HepG2 (cell line): ENCODE results near the gene BTBD1. TPM values are rescaled to one million over a fixed set of nuclear protein-coding genes. Genes with fewer than 3 reads are reported as not detected.
A peak's percentile ranks its signal among the peaks of the same experiment; 100 is the strongest.

Source experiments
- CHD4 ChIP-seq: fragments of 200-600 bp; sonication (generic); IDR thresholded peaks from 2 replicates; pipeline ENCODE4 v1.7.0; 2017; ENCODE audit warnings: mild to moderate bottlenecking, low read length, borderline replicate concordance
- LCORL ChIP-seq, 2 experiments: fragments of 450-650 bp in 1 of 2; sonication (generic) in 1 of 2; formaldehyde crosslinking in 1 of 2; IDR thresholded peaks; 2 replicates each; pipeline versions ENCODE4 v1.5.0 to v1.6.1; 2017 to 2020; ENCODE audit warnings: antibody characterized with exemption in 1 of 2, missing genetic modification reagents in 1 of 2
- MAF1 ChIP-seq: sonication (generic); formaldehyde crosslinking; IDR thresholded peaks from 2 replicates; pipeline ENCODE4 v1.5.0; 2020; ENCODE audit warnings: missing genetic modification reagents, borderline replicate concordance
- NFATC3 ChIP-seq: sonication (generic); formaldehyde crosslinking; IDR thresholded peaks from 2 replicates; pipeline ENCODE4 v1.5.1; 2020; ENCODE audit warnings: mild to moderate bottlenecking, missing genetic modification reagents
- PHF5A ChIP-seq: IDR thresholded peaks from one replicate; pipeline ENCODE4 v1.6.1; 2018; ENCODE audit warnings: low read depth, missing genetic modification reagents; ENCODE audit not compliant: unreplicated experiment
- PITX1 ChIP-seq: sonication (generic); formaldehyde crosslinking; IDR thresholded peaks from 2 replicates; pipeline ENCODE4 v1.5.1; 2020; ENCODE audit warnings: mild to moderate bottlenecking, missing genetic modification reagents
- RFX3 ChIP-seq: IDR thresholded peaks from 2 replicates; pipeline ENCODE4 v1.6.1; 2016; ENCODE audit warnings: missing biosample characterization, missing genetic modification reagents
- TCF7 ChIP-seq: sonication (generic); IDR thresholded peaks from 2 replicates; pipeline ENCODE4 v1.6.1; 2016; ENCODE audit warnings: antibody characterized with exemption, low read depth
- ZNF253 ChIP-seq: sonication (generic); formaldehyde crosslinking; IDR thresholded peaks from 2 replicates; pipeline ENCODE4 v1.8.0; 2022; ENCODE audit warnings: mild to moderate bottlenecking, missing genetic modification reagents, borderline replicate concordance
- ZNF501 ChIP-seq: sonication (generic); formaldehyde crosslinking; IDR thresholded peaks from 2 replicates; pipeline ENCODE4 v1.5.1; 2020; ENCODE audit warnings: mild to moderate bottlenecking, moderate library complexity, missing genetic modification reagents
- ZNF552 ChIP-seq: sonication (generic); formaldehyde crosslinking; IDR thresholded peaks from 2 replicates; pipeline ENCODE4 v1.9.0; 2022; ENCODE audit warnings: missing genetic modification reagents, mild to moderate bottlenecking, borderline replicate concordance
- ZNF557 ChIP-seq: sonication (generic); formaldehyde crosslinking; IDR thresholded peaks from 2 replicates; pipeline ENCODE4 v1.4.0; 2020; ENCODE audit warnings: missing genetic modification reagents
- ZNF672 ChIP-seq: sonication (generic); formaldehyde crosslinking; IDR thresholded peaks from 2 replicates; pipeline ENCODE4 v1.8.1; 2022; ENCODE audit warnings: missing genetic modification reagents
- ZSCAN30 ChIP-seq: sonication (generic); formaldehyde crosslinking; IDR thresholded peaks from 2 replicates; pipeline ENCODE4 v1.5.0; 2020; ENCODE audit warnings: mild to moderate bottlenecking, missing genetic modification reagents
- polyA plus RNA-seq, 8 experiments: library from polyadenylated mRNA; depleted of rRNA in 3 of 8; stranded (reverse) in 7 of 8; unstranded in 1 of 8; fragments of >200 nt; fragmentation: Illumina TruSeq in 4 of 8; extraction: Trizol in 4 of 8; gene quantifications; 2 replicates each; pipeline versions ENCODE4 v1.2.1 to v1.2.3, GENCODE V29; 2011 to 2016; ENCODE audit warnings: low read depth in 4 of 8, missing spikeins in 1 of 8, mixed read lengths in 1 of 8; ENCODE audit not compliant: insufficient read depth in 1 of 8
- total RNA-seq, 5 experiments: library from RNA; depleted of rRNA; stranded (reverse); fragments of >200 nt; fragmentation: Illumina TruSeq; extraction: Trizol; gene quantifications; 2 replicates each; pipeline ENCODE4 v1.2.3, GENCODE V29; 2016; ENCODE audit warnings: low read depth in 1 of 5
- TF ChIP-seq, protein P1 (sequence below): fragments of 450-650 bp; IDR thresholded peaks from 2 replicates; pipeline ENCODE4 v1.6.1; 2017
- TF ChIP-seq, protein P2 (sequence below): sonication (generic); formaldehyde crosslinking; IDR thresholded peaks from 2 replicates; pipeline ENCODE4 v1.5.1; 2020; ENCODE audit warnings: missing genetic modification reagents, mild to moderate bottlenecking, borderline replicate concordance
- TF ChIP-seq, protein P3 (sequence below): sonication (generic); formaldehyde crosslinking; IDR thresholded peaks from 2 replicates; pipeline ENCODE4 v1.4.0; 2020; ENCODE audit warnings: mild to moderate bottlenecking, missing genetic modification reagents, borderline replicate concordance
- TF ChIP-seq, protein P4 (sequence below): sonication (generic); formaldehyde crosslinking; IDR thresholded peaks from 2 replicates; pipeline ENCODE4 v1.5.1; 2020; ENCODE audit warnings: missing genetic modification reagents, mild to moderate bottlenecking, borderline replicate concordance
- TF ChIP-seq, protein P5 (sequence below): sonication (generic); formaldehyde crosslinking; IDR thresholded peaks from 2 replicates; pipeline ENCODE4 v1.4.0; 2020; ENCODE audit warnings: mild to moderate bottlenecking, missing genetic modification reagents
- TF ChIP-seq, protein P6 (sequence below): sonication (generic); formaldehyde crosslinking; IDR thresholded peaks from 2 replicates; pipeline ENCODE4 v1.4.0; 2020; ENCODE audit warnings: missing genetic modification reagents, borderline replicate concordance

The BTBD1 gene
- total and polyA plus RNA-seq, 2 of the 13 experiments (the other 11 are each of a cell fraction or from before 2014, with no cell fraction given), result 32.1 to 53.9 TPM

DNA sequence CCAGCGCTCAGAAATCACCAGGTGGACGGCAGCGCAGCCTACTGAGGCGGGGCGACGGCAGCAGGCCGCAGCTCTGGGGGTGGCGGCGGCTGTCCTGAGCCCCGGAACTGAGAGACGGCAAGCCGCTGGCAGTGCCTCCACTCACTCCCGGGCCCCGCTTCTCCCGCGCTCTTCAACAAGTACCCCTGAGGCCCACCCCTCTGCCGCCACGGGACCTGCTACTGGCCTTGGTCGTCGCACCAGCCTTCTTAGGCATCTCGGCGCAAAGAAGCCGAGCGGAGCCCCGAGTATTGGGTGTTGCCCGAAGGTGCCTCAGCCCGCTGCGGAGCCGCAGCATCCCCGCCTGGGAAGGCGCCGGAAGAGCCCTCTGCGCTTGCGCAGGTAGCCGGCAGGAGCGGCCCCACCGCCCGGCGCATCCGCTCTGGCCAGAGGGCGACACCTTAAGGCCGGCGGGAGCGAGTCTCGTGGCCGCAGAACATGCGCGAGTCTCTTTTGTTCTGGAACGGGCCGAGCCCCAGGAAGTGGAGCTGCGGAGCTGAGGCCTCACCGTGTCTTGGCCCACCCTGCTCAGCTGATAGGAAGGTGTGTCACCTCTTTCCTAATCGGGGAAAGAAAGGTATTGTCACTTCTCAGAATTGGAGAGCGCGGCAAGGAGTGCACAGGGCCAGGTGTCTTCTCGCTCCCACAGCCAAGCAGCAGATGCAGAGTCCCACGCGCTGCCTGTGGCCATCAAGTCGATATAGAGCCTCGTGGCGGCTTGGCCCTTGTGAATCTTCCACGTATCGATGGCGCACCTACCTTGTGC is 55.6 kb downstream of the BTBD1 start, which contains the start of gene C15orf40 (continued):
- TF ChIP-seq, protein P1, sequence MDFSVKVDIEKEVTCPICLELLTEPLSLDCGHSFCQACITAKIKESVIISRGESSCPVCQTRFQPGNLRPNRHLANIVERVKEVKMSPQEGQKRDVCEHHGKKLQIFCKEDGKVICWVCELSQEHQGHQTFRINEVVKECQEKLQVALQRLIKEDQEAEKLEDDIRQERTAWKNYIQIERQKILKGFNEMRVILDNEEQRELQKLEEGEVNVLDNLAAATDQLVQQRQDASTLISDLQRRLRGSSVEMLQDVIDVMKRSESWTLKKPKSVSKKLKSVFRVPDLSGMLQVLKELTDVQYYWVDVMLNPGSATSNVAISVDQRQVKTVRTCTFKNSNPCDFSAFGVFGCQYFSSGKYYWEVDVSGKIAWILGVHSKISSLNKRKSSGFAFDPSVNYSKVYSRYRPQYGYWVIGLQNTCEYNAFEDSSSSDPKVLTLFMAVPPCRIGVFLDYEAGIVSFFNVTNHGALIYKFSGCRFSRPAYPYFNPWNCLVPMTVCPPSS, result no peak
- TF ChIP-seq, protein P2, sequence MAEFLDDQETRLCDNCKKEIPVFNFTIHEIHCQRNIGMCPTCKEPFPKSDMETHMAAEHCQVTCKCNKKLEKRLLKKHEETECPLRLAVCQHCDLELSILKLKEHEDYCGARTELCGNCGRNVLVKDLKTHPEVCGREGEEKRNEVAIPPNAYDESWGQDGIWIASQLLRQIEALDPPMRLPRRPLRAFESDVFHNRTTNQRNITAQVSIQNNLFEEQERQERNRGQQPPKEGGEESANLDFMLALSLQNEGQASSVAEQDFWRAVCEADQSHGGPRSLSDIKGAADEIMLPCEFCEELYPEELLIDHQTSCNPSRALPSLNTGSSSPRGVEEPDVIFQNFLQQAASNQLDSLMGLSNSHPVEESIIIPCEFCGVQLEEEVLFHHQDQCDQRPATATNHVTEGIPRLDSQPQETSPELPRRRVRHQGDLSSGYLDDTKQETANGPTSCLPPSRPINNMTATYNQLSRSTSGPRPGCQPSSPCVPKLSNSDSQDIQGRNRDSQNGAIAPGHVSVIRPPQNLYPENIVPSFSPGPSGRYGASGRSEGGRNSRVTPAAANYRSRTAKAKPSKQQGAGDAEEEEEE, result no peak; the same call in 1 of the 2 replicates
- peak; percentile 77; the same call in 1 of the 2 replicates for TF ChIP-seq NFATC3 (CRISPR knock-in tag)
- TF ChIP-seq ZSCAN30 (CRISPR knock-in tag), result 0 out of 2 replicates have a peak, but pooled peaks have one; percentile 11
- no peak; the same call in 1 of the 2 replicates for TF ChIP-seq ZNF672 (CRISPR knock-in tag)
- TF ChIP-seq, protein P3, sequence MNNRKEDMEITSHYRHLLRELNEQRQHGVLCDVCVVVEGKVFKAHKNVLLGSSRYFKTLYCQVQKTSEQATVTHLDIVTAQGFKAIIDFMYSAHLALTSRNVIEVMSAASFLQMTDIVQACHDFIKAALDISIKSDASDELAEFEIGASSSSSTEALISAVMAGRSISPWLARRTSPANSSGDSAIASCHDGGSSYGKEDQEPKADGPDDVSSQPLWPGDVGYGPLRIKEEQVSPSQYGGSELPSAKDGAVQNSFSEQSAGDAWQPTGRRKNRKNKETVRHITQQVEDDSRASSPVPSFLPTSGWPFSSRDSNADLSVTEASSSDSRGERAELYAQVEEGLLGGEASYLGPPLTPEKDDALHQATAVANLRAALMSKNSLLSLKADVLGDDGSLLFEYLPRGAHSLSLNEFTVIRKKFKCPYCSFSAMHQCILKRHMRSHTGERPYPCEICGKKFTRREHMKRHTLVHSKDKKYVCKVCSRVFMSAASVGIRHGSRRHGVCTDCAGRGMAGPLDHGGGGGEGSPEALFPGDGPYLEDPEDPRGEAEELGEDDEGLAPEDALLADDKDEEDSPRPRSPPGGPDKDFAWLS (CRISPR knock-in tag), result no peak
- no peak for TF ChIP-seq CHD4
- peak; percentile 89 for TF ChIP-seq MAF1 (CRISPR knock-in tag)
- TF ChIP-seq PITX1, result peak; percentile 54; the same call in 1 of the 2 replicates
- no peak for TF ChIP-seq RFX3 (CRISPR knock-in tag)
- peak; percentile 89; the same call in 1 of the 2 replicates for TF ChIP-seq ZNF501
- TF ChIP-seq LCORL (IDR thresholded peaks at IDR 0.05), result no peak
- peak; percentile 69 for TF ChIP-seq LCORL (CRISPR knock-in tag; IDR thresholded peaks at IDR 0.05)
- TF ChIP-seq ZNF552 (CRISPR knock-in tag), result no peak
- TF ChIP-seq, protein P4, sequence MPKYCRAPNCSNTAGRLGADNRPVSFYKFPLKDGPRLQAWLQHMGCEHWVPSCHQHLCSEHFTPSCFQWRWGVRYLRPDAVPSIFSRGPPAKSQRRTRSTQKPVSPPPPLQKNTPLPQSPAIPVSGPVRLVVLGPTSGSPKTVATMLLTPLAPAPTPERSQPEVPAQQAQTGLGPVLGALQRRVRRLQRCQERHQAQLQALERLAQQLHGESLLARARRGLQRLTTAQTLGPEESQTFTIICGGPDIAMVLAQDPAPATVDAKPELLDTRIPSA, result 0 out of 2 replicates have a peak, but pooled peaks have one; percentile 78
- TF ChIP-seq PHF5A (CRISPR knock-in tag), result peak; percentile 40
- TF ChIP-seq TCF7, result no peak
- TF ChIP-seq, protein P5, sequence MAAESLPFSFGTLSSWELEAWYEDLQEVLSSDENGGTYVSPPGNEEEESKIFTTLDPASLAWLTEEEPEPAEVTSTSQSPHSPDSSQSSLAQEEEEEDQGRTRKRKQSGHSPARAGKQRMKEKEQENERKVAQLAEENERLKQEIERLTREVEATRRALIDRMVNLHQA (CRISPR knock-in tag), result no peak
- TF ChIP-seq, protein P6, sequence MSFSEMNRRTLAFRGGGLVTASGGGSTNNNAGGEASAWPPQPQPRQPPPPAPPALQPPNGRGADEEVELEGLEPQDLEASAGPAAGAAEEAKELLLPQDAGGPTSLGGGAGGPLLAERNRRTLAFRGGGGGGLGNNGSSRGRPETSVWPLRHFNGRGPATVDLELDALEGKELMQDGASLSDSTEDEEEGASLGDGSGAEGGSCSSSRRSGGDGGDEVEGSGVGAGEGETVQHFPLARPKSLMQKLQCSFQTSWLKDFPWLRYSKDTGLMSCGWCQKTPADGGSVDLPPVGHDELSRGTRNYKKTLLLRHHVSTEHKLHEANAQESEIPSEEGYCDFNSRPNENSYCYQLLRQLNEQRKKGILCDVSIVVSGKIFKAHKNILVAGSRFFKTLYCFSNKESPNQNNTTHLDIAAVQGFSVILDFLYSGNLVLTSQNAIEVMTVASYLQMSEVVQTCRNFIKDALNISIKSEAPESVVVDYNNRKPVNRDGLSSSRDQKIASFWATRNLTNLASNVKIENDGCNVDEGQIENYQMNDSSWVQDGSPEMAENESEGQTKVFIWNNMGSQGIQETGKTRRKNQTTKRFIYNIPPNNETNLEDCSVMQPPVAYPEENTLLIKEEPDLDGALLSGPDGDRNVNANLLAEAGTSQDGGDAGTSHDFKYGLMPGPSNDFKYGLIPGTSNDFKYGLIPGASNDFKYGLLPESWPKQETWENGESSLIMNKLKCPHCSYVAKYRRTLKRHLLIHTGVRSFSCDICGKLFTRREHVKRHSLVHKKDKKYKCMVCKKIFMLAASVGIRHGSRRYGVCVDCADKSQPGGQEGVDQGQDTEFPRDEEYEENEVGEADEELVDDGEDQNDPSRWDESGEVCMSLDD (CRISPR knock-in tag), result no peak
- peak; percentile 42; the same call in 1 of the 2 replicates for TF ChIP-seq ZNF557
- TF ChIP-seq ZNF253 (CRISPR knock-in tag), result peak; percentile 74; the same call in 1 of the 2 replicates
